ENCODE data around the gene C7orf33. TPM values are rescaled to one million over a fixed set of nuclear protein-coding genes. Genes with fewer than 3 reads are reported as not detected.

Gene C7orf33
- total and polyA plus RNA-seq, 4 donors: not detected

Other genes starting within 250 kb of the C7orf33 start
- gene CUL1, start 108.1 kb downstream of the C7orf33 start, total RNA-seq: 10 to 100 TPM; 27.7 to 56.7 TPM
- 10 to 100 TPM; 21.7 to 25.7 TPM for gene CUL1, start 108.1 kb downstream of the C7orf33 start, polyA plus RNA-seq

Measured in liver (tissue), 4 donors.